ENCODE data around the gene FETUB. TPM values are rescaled to one million over a fixed set of nuclear protein-coding genes. Genes with fewer than 3 reads are reported as not detected.
"Not testable (repeated sequence)": the region's sequence is repeated elsewhere in the genome, so short reads cannot be mapped to it uniquely, and the experiment has no call there.

Gene FETUB
- polyA plus RNA-seq, 5 donors, result 0.33 TPM; not detected in 4

DNA sequence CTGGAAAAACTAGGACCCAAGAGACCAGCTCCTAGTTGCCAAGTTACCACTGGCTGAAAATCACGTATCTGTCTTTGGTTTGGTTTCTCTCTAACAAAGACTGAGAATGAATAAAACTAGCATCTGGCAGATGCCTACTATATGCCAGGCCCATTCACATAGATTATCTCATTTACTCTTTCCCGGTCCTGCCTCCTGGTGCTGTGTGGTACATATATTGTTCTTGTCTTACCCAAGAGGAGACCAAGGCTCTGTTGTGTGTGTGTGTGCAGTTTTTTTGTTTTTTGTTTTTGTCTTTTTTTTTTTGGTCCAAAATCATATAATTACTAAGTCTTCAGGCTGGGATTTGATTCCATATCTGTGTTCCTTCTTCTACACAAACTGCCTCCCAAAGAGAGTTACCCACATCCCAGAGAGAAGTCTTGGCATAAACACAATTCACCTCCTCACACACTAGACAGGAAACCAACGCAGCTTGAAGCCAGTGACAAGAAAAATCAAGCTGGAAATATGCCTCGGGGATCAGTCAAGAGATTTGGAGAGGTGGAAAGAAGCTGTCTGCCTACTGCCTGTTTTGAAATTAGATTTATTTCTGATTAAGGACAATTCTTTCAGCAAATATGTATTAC, 26.4 kb upstream of the FETUB start:
- no peak for DNase-seq

DNA sequence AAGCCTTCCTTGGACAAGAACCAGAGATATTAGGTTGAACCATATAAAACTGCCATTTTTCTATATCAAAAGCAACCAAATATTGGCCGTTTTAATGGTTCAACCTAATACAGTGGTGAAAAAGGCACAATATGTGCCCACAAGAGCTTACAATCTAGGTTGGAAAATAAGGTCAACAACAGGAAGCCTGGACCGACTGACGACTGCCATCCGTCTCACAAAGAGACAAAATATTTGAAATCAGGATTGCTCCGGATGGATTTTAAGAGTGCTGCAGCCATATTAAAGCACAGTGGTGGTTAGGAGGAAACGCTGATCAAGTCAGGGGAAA, 26.0 kb upstream of the FETUB start:
- DNase-seq, result no peak

DNA sequence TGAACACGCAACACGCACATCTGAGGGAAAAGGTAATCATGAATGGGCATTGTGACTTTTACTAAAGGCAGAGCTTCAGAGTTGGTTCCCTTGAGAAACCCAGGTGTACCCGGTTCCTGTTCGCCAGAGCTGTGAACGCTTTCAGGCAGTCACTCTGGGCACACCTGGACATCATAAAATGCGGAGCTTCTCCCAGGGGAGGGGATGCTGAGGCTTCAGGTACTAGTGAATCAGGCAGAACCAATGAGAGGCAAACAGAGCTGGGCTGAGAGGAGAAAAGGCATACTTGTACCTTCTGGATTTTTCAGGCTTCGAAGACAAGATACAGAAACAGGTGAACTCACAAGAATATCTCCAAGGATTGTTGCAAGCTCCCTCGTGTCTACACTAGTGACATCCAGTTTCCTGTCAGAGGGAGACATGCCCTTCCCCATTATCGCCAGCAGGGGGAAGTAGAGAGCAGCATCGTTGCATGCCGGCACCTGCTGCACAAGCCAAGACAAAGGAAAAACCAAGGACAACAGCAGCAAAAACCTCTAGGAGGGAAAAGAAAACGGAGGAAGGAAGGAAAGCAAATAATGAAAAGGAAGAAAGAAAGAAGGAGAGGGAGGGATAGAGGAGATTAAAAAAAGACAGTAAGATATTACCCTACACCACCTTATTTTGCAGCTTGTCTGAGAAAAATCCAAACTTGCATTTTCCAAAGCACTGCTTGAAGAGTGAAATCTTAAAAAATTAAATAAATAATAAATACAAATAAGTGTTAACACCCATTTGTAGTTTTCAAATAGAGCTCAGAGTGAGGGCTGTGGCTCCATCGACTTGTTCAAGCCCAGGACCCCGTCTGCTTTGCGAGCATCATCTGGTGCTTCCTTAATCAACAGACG, 25.4 kb upstream of the FETUB start:
- DNase-seq, result peak; percentile 50 to 66

DNA sequence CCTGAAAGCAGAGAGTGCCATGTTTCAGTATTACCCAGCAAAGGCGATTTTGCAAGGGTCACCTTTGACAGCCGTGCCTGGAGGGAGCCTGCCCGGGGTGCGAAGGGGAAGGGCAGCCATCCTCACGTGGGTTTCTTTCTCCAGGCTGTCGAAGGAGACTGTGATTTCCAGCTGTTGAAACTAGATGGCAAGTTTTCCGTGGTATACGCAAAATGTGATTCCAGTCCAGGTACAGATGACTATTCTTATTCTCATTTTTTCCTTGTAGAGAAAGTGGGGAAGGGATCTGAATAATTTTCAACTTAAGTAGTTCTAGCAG, 23.9 kb upstream of the FETUB start:
- DNase-seq, result no peak

DNA sequence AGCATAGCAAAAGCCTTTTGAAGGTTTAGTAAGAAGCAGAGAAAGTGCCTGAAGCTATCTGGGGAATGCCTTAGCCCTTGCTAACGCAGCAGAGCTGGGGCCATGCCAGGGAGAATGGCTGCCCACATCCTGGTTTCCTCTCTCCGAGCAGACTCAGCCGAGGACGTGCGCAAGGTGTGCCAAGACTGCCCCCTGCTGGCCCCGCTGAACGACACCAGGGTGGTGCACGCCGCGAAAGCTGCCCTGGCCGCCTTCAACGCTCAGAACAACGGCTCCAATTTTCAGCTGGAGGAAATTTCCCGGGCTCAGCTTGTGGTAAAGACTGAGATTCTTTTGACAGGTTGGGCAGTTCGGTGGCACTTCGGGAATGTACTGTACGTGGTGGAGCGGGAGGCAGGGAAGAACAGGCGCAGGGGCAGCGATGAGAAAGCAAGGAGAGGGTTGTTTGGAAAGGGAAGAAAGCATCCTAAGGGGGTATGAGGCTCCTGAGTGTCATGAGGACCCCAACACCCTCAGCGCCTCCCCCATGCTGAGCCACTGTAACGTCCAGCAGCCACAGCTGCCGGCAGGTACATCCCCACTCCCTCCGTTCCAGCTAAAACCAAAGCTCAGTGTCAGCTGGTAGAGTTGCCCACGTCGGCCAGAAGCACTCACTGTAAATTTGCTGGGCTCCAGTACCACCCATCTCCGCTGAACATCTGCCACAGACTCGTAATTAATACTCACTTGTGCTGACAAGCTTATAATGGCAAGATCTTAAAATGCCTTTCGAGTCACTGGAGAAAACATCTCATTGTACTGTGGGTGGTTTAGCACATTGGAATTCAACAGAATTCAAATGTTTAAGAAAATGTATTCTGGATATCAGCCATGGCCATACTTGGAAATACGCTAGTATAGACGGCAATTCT, 22.9 kb upstream of the FETUB start:
- DNase-seq, result peak; percentile 58 to 59

DNA sequence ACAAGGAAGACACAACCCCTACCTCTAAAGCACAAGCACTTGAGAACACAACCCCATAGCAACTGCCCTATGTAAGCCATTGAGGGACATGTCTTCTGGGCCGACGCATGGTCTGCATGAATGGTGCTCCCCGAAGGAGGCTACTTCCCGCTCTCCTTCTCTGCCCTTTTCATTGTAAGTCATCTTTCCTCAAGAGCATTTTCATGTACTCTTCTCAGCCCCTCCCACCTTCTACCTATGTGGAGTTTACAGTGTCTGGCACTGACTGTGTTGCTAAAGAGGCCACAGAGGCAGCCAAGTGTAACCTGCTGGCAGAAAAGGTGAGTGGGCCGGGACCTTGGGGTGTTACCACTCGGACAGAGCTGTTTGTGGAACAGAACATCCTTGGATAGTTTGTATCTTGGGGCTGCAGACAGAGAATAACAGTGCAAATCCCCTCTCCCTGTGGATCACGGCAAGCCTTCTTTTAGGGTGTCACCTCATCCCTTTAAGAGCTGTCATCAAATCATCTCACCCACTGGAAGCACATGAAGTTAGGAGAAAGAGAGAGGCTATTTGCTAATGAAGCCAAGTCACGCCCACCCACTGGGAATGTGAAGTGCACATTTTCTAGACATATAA, 21.8 kb upstream of the FETUB start:
- DNase-seq, result no peak

DNA sequence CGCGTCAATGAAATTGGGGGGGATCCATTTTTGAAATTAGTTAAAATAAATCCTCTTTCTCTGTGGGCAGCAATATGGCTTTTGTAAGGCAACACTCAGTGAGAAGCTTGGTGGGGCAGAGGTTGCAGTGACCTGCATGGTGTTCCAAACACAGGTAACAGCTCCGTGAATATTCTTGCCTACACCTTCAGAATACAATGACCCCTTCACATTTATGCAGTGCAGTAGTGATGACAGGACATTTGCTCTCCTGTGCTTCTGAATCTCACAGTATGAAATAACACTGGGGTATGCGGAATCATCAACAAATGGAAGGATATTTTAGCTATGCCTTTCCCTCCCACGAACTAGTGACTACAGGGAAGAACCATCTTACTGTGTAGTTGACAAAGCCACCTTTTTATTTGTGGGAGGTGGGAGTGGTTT, 20.4 kb upstream of the FETUB start:
- no peak for DNase-seq

DNA sequence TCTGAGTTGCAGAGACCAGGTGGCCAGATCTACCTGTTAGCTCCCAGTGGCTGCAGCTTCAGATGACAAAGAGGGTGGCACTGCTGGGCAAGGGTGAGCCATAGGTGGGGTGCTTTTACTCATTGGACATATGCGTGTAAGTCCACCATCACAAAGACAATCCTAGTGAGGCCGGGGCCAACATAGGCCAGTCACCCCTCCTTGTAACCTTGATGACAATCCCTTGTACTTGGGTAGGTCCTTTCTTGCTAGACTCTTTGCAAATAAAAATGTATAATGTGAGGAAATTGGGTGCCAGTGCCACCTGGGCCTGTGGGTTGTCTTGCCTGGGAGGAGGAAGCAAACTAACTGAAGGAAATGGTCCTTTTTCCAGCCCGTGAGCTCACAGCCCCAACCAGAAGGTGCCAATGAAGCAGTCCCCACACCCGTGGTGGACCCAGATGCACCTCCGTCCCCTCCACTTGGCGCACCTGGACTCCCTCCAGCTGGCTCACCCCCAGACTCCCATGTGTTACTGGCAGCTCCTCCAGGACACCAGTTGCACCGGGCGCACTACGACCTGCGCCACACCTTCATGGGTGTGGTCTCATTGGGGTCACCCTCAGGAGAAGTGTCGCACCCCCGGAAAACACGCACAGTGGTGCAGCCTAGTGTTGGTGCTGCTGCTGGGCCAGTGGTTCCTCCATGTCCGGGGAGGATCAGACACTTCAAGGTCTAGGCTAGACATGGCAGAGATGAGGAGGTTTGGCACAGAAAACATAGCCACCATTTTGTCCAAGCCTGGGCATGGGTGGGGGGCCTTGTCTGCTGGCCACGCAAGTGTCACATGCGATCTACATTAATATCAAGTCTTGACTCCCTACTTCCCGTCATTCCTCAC, 19.7 kb upstream of the FETUB start:
- DNase-seq, result no peak

DNA sequence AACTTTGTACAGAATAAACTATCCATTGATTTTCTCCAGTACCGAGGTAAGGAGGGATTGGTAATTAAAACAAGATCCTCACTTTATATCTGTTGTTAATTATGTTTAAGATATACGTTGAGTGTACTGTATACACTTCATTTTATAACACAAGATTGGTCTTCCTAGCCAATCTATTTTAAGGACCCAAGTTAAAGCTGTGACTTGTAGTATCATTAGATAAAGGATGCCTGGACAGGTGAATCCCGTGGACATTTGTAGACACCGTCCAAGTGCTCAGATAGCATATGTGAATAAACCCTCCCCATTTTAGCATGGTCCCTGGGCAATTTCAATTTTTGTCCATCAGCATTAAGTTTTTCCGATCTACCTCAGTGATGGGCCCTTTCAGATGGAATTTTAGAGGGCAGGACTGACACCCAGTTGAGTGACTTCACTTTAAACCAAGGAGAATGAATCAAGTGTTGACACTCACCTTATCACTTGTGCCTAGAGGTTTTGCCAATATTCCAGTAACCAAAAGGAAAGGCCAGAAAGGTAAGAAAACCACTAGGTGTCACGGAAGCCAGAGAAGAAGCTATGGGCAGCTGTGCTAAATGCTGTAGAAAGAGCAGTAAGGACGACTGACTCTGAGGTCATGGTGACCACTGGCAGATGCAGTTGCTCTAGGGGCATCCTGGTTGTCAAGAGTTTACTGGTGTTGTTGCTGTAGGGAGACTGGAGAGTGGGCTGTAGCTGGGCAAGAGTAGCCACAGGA, 18.1 kb upstream of the FETUB start:
- DNase-seq, result no peak

DNA sequence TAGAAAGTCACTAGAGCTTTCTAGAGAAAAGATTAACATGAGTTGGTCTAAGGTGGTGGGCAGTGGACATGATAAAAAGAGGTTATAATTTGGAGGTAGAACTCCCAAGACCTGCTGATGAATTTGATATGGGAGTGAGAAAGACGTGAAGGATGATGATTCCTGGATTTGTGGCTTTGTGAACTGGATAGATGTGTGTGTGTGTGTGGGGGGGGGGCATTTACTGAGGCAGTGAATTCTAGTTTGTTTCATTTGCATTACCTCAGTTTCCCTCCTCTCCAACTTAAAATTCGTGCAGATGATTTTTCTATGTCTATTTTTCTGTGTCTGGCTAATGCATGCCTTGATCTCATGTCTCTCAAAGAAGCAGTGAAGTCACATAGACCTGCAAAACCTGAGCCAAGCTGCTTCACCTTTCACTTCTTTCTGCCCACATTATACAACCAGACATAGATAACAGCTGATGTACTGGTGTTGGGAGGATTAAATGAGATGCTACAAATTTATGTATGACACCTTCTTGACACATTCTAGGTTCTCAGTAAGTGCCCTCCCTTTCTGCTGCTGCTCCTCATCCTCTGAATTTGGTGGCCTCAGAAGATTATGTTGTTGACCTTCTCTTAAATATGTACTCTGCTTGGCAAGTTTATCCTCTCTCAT, 17.4 kb upstream of the FETUB start:
- DNase-seq, result no peak

DNA sequence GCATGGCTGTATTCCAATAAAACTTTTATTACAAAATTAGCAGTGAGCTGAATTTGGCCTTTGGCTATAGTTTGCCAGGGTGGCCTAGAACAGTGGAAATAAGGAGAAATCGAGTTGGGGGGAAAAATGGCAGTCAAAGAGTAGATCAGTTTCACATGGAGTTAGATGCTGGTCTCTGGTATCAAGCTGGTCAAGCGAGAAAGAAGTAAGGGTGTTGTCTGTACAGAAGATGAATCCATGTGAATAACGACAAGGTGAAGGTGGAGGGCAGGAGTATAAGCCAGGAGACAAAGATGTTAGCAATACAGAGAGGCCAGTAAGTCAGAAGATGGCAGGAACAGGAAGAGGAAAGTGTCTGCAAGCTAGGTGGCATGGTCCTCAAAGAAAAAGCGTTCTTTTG, 15.6 kb upstream of the FETUB start:
- DNase-seq, result no peak

DNA sequence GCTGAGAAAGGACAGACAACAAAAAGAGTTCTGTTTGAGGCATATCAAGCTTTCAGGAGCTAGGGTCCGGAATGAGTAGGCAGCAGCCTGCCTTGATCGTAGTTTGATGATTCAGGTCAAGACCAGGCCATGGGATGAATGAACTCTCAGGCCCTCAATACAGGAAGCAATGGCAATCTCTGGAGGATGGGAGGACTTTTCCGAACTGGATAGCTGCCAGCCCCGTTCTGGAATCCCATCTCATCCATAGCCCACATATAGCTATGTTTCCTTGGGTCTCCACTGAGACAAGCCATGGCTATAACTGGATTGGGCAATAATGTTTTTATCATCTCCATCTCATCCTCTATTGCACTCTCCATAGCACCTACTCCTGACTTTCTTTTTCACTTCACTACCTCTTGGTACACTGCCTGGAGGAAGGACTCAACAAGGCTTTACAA, 14.6 kb upstream of the FETUB start:
- no peak for DNase-seq

DNA sequence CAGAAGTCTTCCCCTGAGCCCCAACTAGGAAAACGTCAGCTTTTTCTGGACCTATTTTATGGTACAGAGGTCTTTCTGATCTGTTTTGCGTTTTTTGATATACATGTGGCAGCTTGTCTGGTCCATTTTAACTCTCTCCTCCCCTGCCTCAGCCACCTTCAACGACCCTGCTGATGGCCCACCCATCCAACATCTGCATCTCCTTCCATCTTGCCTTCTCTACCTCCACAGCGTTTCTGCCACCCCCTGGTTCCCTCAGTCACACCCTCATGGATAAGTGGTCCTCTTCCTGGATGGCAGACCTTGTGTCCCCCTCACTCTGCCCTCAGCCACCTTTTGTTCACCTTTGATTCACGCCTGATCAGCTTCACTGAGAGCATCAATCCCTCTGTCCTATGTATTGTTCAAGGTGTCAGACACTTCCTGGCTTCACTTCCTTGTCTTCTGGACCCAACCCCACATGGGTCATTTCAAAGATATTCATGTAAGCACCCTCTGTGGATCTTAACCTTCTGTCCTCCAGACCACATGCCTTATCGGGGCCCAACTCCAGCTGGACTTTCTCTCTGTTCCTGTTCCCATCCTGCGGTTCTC, 13.8 kb upstream of the FETUB start:
- DNase-seq, result no peak

DNA sequence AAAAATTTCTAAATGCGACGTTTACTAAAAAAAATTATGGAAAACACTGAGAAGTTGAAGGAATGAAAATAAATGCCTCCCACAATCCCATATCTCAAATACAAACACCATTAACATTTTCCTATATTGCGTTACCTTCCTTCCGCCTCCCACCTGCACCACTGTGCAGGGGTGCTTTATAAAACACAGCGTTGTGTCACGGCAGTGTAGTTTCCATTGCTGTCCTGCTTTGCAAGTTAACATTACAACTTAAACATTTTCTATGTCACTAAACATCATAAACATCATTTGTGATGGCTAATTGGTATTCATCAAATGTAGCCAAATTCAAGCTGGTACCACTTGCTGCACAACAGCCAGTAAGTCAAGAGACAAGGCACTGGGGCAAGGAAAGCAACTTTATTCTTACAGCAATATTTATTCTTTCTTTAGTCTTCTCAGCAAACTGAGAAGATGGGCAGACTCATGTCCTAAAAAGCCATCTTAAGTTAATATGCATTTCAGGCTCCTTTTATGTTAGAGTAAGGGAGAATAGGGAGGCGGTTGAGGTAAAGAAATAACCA, 12.3 kb upstream of the FETUB start:
- DNase-seq, result no peak

DNA sequence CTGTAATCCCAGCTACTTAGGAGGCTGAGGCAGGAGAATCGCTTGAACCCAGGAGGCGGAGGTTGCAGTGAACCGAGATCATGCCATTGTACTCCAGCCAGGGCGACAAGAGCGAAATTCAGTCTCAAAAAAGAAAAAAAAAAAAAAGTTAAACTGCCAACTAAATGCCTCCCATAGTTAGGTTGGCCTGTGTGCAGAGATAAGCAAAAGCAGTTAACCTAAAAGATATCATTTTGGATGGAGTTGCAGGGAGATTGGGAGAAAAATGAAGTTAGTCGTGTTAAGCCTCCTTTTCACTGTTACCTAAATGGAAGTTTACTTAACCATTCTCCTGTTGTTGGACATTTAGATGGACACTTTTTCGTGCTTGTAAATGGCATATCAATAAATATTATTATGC, 11.4 kb upstream of the FETUB start:
- DNase-seq, result no peak

DNA sequence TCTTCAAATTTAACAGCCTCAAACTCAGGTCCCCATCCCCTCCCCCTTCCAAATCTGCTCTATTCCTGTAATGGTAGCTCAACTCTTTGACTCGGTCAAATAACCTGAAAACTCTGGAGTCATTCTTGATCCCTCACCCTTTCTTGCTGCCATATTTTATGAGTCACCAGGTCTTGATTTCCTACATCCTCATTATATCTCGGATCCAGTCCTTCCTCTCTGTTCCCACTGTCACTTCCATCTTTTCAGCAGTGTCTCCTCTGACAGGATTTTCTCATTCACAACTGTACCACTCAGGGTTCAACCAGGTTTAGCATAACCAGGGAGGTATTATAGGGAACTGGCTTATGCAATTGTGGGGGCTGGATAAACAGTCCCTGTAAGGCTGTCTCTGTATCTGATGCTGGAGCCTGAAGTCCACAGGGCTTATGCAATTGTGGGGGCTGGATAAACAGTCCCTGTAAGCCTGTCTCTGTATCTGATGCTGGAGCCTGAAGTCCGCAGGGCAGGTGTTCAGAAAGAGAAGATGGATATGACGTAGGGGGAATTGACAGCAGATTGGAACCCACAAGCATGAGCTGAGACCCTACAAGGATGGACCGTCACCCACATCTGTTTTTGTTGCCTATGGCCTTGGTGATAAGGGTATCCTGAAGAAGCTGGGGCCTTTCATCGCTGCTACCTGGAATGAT, 9.1 kb upstream of the FETUB start:
- no peak for DNase-seq

DNA sequence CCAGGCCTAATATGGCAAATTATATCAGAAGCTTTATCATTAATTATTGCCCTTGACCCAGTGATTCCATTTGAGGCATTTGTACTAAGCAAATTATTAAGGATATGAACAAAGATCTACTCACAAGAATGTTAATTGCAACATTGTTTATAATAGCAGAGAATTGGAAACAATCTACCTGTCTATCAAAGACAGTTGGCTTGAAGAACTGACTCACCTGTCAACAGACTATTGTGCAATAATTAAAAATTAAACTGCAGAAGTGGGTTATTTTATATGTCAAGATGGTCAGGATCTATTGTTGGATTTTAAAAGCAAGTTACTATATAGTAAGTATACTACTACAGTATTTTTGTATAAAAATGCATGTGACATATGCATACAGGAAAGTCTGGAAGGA, 6.7 kb upstream of the FETUB start:
- DNase-seq, result no peak

DNA sequence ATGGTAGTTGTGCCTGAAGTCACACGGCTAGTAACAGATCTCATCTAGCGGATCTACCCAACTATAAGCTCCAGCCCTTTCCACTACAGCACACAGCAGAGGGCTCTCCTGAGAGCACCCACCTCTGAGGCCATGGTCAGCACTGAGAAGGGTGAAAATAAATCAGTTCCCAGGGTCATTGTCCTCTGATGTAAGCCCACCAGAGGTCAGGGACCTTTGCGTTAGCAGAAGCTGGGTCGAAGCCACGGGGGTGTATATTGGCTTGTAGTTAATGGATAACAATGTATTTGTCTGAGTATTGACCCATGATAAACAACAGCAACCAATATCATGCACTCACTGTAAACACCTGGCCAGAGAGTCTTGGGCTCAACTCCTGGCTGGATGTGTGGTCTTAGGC, 6.0 kb upstream of the FETUB start:
- DNase-seq, result not testable (repeated sequence)

All from right lung (tissue), 5 donors.